NCI-H82 treated with DMSO at 0.1 percent for 48 hours (cell line): ENCODE measurements around the gene GAN.
"Not testable (repeated sequence)": the region's sequence is repeated elsewhere in the genome, so short reads cannot be mapped to it uniquely, and the experiment has no call there.

Experiments used
- DNase-seq: peaks from one replicate; lab custom pipeline; 2025; ENCODE audit not compliant: unreplicated experiment; lab: John Stamatoyannopoulos, UW

Gene GAN

DNA sequence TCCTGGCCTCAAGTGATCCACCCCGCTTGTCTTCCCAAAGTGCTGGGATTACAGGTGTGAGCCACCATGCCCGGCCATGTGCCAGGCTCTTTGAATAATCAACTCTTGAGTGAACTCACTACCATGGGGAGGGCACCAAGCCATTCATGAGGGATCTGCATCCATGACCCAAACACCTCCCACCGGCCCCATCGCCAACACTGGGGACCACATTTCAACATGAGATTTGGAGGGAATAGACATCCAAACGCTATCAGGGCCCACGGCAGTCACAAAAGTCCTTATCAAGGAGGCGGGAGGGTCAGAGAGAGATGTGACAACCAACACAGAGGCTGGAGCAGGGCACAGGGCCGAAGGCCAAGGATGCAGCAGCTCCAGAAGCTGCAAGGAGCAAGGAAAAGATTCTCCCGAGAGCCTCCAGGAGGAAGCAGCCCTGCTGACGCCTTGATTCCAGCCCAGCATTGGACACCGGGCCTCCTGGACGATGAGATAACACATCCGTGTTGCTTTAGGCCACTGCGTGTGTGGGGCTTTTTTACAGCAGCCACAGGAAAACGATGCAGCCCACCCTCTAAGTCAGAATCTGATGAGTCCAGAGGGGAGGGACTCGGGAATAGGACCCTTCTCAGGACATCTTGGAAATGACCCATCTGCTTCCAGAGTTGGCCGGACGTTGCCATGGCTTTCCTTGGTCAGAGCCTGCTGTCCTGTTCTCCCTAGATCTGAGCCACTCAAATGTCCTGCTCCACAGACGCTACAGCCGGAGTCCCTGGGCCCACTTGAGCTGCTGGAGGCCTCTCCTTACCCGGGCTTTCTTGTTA, 82.5 kb downstream of the GAN start:
- DNase-seq = no peak

DNA sequence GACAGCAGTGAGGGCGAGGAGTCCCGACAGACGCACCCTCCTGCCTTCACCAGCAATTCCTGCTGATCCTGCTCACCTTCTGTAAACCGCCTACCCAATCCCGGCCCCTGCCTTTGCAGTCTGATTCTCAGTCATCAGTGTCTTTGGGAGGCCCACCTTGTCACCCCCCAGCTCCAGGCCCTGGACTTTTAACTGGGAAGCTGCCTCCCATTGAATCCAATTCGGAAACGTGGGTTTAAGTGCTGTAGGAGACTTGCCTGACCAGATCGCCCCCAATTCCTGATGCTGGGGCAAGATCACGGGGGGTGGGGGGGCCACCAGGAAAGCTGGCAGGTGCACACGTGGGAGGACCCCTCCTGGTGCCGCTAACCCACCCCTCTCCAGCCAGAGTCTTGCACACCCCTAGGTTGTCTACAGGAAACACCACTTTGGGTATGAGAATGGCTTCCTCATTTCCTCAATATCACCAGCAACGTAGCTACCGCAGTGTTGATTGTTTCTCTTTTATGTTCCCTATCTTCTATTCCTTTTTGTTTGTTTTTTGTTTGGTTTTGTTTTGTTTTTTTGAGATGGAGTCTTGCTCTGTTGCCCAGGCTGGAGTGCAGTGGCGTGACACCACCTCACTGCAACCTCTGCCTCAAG, 83.2 kb downstream of the GAN start:
- no peak for DNase-seq

DNA sequence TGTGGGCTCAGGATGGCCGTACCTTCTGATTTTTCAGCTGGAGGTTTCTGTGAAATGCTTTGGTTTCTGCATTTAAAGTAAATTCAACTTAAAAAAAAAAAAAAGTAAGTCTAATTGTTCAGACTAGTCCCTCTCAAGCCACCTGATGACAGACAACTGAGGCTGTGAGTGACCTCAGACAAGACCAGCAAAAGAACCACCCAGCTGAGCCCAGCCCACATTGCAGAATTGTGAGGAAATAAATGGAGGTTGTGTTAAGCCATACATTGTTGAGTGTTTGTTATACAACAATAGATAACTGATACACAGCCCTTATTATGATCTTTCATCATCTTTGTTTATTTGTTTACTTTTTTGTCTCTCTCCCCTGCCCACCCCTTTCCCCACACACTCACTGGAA, 85.1 kb downstream of the GAN start:
- no peak for DNase-seq

DNA sequence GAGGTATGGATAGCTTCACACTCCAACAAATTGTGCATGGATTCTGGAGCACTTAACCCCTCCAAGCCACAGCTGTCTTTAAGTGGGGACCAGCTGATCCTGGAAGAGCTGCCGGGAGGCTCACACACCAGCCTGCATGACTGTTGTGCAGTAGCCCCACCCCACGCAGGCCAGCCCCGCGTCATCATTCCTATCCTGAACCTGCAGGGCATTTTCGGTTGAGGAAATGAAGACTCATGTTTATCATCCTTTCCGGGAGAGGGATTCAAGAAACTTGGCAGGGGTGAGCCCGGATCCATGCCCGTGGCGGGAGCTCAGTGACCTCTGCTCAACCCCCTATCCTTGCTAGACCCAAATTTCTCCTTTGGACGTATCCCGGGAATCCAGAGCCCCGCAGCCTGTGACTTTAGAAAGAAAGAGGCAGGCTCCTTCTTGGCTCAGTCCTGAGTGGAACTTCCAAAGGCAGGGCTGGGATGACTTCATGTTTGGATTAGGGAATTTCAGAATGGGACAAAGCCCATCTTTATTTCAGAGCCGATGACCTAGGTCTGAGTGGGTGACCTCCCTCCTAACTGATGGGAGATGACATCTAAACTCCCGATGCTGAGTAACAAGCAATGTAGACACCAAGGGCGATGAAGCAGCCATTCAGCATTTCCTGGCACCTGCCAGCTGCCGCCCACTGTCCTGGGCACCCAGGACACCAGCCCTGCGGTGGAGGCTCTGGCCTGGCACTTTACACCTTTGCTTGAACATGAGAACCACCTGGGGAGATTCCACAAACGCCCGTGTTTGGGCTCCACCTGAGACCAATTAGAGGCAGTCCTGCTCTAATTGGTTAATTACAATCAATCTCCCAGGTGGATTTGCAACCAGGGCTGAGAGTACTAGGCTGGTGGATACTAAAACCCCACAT, 86.5 kb downstream of the GAN start:
- no peak for DNase-seq

DNA sequence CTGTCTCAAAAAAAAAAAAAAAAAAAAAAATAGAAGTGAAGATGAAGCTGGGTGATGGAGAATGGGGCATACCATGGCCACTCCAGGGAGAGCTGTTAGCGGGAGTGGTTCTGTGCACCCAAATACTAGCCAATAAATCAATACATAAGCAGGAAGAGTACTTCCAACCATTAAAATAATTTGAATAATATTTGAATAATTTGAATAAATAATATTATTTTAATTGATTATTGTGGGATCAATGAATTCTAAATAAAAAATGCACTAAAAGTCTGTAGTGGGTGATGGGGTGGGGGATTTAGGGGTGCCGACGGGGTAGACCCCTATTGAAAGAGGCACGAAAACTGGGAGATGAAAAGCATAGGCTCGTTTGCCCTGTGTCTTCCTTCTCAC, 88.4 kb downstream of the GAN start:
- DNase-seq = no peak

DNA sequence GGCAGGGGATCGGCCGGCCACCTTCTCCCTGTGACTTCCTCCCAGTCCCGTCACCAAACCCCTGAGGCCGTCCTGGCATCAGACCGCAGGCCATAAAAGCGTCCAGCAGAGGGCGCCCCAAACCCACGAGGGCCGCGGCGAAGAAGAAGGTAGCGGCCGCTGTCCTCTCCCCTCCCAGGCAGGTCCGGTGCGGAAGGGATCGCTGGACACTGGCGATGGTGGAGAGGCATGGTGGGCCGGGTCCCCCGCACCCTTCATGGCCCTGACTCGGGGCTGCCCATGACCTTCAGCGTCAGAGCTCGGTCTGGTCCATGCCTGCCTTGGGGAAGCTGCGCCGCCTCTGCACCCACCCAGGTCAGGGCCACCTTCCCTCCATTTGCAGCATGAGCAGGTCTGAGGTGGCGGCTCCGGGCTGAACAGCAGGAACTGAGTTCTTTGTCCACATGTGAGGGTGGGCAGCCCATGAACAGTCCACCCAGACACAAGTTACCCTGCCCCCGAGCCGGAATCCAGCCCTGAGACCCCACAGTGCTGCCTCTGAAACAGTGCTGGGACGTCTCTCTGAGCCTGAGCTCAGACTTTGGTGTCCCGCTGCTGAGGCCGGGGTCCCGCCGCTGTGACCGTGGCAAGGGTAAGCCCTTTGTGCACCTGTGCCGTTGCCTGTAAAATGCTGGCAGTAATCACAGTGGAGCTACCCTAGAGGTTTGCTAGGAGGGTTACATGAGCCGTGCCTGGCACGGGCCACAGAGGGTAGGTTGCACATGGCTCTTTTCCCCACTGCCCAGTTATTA, 89.0 kb downstream of the GAN start:
- DNase-seq = peak; percentile 23

DNA sequence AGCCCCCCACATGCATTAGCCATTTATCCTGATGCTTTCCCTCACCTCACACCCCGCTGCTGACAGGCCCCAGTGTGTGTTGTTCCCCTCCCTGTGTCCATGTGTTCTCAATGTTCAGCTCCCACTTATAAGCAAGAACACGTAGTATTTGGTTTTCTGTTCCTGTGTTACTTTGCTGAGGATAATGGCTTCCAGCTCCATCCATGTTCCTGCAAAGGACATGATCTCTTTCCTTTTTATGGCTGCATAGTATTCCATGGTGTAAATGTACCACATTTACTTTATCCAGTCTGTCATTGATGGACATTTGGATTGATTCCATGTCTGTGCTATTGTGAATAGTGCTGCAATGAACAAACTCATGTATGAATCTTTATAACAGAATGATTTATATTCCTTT, 90.2 kb downstream of the GAN start:
- not testable (repeated sequence) for DNase-seq

DNA sequence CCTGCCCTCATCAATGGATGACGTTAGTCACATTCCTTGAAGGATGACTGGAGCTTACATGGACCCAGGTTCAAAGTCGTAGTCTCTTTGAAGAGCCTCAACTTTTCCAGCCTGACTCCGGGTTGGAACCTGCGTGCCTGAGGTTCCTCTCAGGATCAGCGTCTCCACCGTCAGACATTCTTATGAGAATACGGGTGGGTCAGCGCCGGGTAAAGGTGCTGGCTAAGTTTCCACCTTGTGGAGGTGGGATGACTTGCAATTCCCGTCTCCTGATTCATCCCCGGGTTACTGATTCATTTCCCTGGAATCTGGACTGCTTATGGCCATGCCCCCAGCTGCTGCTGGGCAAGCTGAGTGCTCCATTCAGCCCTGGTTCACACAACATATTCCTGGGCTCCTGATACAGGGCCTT, 90.9 kb downstream of the GAN start:
- no peak for DNase-seq

DNA sequence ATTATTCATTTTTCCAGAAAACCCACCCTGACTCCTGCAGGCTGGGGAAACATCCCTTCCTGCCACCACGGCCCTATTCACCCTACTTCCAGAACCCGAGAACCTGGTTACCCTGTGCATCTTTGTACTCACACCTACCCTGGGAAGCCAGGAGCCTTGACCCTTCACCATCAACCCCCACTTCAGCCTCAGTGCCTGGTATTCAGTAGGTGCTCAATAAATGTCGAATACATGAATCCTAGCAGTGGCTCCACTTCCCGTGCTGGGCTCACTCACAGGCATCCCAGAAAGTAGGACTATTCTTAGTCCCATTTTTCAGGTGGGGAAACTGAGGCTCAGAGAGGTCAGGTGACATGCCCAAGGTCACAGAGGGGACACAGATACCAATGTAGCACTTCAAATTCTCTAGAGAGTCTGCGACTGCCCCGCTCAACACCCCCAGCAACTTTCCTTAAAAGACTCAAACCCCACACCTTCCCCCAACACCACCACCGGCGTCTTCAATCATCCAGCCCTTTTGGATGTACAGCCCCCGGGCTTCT, 93.7 kb downstream of the GAN start:
- no peak for DNase-seq

DNA sequence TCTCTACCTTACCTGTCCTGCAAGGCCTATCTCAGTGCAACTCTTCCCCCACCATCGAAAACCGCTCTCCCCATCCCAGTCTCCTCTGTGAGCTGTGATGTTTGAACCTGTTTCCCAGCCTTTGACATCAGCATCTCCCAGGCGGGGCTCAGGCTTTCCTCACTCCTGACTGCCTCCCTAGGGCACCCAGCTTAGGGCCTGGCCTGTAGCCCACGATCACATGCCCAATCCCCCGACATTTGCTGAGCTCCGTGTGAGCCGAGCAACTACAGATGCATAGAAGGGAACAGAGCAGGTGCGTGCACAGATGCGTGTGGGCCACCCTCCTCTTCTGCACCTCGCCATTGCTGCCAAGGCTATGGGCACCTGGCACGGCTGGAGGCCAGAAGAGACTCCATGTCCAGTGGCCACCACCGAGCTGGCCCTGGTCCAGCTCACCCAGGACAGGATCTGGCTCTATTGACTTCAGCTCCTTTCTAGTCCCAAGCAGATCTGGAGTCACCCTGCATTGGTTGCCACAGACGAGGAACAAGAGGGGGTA, 94.3 kb downstream of the GAN start:
- no peak for DNase-seq

DNA sequence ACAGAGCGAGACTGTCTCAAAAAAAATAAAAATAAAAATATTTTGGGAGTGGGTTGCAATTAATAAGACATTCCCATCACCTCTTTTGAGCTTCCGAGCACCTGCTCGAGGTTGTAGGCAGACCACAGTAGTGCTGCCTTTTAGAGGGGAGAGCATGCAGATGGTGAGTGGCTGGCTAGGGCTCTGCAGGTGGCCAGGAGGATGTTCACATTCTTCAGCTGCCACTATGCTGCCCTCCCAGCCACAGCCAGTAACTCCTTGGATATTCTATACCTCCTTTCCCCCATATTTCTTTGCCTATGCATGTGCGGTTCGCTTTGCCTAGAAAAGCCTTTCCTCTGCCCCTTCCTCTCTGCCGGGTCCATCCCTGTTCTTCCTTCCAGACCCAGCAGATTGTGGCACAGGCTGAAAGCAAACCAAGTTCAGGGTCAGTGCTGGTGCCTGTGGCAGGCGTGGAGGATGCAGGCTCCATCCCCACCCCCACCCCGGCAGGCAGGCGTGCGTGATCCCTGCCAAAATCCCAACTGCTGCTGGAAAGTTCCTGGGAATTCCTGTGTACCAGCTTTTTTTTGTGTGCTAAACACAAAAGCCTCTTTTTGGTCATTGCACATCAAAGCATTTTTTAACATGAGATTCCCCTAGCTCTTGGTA, 96.0 kb downstream of the GAN start:
- DNase-seq = no peak

DNA sequence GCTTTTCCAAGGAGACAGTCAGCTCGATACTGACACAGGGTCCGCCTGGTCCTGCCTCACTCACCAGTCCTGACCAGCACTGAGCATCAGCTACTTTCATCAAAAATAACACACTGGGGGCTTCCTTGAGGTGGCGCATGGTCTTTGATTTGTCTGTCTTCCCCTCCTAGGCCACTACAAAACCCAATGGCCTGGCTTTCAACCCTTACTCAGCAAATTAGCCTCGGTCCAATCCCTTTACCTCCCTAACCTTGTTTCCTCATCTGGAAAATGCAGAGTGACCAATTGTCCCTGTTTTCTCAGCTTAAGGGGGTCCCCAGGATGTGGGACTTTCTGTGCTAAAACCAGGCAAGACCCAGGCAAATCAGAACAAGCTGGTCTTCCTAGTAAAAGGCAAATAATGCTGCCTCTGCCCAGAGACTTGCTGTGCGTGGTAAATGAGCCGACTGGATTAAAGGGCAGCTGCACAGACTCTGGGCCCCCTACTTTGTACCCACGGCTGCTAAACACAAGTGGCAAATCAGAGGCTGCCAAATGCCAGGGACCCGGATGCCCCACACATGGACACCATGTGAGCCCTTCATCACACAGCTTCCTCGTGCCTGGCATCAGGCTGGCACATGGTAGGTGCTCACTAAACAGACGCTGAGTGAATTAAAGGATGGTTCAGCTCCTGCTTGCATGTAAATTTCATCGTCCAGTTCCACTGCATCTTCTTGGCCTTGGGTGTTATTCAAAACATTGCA, 98.7 kb downstream of the GAN start:
- DNase-seq = no peak

DNA sequence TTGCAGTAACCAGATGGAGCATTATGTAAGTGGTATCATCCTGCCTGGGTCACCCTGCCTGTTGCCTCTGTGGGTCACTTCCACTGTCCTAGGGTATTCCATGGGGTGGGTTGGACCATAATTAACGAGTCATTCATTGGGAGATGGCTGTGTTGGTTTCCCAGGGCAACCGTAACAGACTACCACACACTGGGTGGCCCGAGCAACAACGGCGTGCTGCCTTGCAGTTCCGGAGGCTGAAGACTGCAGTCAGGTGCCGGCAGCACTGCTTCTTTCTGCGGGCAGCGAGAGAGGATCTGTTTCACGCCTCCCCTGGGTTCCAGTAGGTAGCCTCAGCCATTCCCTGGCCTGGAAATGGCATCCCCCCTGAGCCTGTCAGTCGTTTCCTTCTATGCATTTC, 101.0 kb downstream of the GAN start:
- no peak for DNase-seq

DNA sequence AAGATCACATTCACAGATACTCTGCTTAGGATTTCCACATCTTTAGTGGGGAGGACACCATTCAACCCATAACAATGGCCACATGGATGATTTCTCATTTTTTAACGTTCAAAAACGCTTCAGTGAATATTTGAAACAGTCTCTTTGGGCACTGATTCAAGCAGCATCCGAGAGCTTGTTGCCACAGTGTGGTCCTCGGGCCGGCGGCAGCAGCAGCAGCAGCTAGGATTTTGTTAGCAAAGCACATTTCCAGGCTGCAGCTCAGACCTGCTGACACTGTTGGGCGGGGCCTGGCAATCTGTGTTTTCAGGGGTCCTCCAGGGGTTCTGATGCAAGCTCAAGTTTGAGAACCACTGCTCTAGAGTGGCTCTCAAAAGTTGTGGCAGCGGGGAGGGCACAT, 102.0 kb downstream of the GAN start:
- no peak for DNase-seq

DNA sequence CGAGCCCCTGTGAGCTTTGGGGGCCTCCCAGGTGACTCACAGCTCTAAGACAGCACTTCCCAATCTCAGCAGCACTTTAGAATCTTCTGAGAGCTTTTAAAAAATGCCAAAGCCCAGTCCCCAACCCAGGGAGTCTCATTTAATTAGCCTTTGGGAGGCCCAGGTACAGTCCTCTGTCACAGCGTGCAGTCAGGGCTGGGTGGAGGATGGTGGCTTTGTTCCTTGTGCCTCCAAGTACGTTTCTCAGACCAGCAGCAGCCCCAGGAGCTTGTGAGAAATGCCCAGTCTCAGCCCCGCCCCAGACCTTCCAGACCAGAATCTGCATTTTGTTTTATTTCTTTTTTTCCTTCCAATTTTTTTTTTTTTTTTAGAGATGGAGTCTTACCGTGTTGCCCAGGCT, 102.4 kb downstream of the GAN start:
- no peak for DNase-seq

DNA sequence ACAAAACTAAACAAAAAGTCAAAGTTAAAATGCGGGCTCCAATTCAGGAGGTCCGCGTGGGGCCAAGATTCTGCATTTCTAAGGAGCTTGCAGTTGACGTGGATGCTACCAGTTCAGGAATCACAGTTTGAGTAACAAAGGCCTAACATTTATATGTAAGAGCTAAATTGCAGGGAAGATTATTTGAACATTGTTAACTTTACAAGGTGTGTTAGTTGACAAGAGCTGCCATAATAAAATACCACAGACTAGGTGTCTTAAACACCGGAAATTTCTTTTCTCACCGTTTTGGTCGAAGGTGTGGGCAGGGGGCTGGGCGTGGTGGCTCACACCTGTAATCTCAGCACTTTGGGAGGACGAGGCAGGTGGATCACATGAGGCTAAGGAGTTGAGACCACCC, 105.0 kb downstream of the GAN start:
- DNase-seq = no peak

DNA sequence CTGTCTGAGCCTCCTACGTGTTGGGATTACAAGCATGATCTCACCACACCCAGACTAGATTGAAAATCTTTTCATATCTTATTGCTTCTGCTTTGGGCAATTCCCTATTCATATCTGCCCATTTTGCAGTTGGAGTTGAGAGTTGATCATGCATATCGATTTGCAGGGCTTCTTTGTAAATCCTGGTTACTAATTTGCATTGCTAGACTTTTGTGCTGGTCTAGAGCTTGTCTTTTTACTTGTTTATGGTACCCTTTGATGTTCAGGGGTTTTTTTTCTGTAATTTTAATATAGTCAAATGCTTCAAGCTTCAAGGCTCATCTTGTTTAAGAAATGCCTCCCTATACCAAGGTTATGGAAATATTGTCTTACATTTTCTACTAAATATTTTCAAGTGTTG, 106.4 kb downstream of the GAN start:
- no peak for DNase-seq

DNA sequence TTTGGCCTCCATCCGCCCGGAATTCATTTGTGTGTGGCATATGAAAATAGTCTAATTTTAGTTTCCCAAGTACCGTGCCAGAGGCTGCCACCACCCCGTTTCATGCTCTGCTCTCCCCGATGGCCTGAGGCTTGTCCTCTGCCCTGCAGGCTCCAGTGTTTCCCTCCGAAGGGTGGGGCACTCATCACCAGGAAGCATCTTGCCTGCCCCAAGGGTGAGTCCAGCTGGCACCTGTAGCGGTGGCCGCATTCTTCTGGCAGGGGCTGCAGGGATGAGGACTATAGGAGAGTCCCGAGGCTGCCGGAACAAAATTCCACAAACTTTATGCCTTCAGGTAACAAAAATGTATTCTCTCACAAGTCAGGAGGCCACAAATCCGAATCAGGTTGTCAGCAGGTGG, 106.8 kb downstream of the GAN start:
- DNase-seq = no peak

DNA sequence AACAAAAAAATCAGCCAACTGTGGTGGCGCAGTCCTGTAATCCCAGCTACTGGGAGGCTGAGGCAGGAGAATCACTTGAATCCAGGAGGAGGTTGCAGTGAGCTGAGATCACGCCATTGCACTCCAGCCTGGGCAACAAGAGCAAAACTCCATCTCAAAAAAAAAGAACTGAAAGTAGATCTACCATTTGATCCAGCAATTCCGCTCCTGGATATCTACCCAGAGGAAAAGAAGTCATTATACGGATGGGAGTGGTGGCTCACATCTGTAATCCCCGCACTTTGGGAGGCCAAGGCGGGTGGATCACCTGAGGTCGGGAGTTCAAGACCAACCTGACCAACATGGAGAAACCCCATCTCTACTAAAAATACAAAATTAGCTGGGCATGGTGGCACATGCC, 107.4 kb downstream of the GAN start:
- DNase-seq = not testable (repeated sequence)
